Stimulated activated CD8-positive, alpha-beta memory T cell treated with anti-CD3 and anti-CD28 coated beads, Interleukin-7, amount 100 ng/mL, for 48 hours (primary cell): Measurements from ENCODE around the gene SGIP1.

Source experiments
- DNase-seq, 2 donors: peaks; one replicate each; pipeline ENCODE4 v3.0.0-alpha.2; 2020; ENCODE audit warnings: low read depth in 1 of 2; ENCODE audit errors: extremely low read depth in 1 of 2

Gene SGIP1

DNA sequence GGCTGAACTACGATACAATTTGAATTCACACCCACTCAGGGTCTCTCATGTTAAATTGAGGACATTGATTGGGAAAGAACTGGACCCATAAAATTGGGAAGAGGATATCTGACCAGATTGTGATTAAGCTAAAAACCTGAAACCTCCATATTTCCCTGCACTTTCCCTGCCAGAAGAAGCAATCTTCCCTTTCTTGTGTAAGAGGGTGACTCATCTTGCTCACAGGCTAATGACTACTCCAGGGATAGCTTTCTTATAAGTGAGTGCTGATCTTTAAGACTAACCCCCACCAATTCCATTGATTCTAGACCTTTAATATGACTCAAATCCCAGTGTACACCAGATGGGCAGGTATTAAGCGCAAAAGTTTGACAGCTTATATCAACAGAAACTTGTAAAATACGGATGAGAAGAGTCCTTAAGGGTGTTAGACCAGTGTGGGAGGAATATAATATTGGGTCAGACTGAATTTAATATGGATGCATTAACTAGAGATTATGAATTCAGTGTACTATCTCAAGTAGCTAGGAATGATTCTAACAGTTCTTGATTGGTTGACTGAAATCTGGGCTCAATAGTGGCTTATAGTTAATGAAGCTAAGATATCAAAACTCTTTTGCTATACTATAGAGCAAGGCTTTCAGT, 12.1 kb upstream of the SGIP1 start:
- no peak for DNase-seq

DNA sequence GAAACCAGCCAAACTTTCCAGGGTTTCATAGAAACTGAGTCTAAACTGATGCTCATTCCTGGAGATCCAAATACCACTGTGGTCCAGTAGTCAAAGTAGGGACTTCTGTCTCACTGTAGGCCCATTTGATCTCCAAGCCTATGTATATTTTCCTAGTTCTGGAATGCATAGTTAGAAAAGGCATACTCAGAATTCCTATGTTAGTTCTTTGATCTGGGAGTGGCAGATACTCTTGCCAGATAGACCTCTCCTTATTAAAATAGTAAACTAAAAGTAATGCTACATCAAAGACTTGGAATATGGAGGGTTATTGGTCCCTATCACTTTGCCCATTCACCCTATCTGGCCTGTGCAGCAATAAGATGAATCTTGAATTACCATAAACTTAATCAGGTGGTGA, 10.4 kb upstream of the SGIP1 start:
- DNase-seq, result no peak

DNA sequence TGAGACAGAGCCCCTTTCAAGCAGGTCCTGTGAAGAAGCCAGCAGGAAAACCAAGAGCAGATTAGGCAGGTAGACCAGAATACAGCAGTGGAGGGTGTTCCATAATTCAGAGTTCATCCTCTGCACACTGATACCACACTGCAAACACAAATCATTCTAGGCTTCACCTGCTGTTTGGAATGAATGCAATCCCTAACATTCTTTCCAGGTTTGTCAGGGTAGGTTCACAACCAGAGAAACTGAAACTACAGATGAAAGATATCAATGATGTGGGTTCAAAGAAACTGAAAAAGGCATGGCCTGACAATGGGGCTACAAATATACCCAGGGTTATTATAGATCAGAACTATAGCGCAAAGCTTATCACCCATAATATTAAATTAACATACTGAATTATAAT, 8.9 kb upstream of the SGIP1 start:
- DNase-seq, result no peak

DNA sequence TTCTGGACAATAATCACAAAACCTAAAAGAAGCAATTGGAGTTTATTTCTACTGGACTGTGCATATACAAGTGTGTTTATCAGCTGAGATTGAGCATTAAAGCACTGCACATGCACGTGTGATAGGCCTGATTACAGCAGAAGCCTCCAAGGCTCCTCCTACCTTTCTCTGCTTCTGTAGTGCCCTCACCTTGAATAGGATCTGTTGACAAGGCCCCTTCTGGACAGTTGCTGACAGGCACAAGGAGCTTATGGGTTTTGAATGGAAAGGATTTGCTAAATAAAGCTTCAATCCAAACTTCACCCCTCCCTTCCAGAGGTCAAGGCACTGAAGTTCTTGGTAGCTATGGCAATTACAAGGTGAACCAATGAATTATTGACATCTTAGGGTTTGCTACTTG, 7.9 kb upstream of the SGIP1 start:
- no peak for DNase-seq

DNA sequence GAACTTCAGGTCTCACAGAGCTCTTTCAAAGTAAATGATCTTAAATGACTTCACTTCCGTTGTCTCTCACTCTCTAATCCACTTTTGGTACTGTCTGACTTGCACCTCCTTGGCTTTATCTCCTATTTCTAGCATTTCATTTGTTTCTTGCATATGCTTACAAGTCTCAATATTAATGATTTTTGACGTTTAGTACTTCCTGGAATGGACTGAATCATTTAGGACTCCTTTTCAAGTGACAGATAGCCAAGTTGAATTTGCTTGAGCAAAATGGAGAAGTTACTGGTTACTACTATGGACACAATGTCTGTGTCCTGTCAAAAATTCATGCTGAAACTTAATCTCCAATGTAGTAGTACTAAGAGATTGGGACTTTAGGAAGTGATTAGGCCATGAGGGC, 7.0 kb upstream of the SGIP1 start:
- DNase-seq, result no peak

DNA sequence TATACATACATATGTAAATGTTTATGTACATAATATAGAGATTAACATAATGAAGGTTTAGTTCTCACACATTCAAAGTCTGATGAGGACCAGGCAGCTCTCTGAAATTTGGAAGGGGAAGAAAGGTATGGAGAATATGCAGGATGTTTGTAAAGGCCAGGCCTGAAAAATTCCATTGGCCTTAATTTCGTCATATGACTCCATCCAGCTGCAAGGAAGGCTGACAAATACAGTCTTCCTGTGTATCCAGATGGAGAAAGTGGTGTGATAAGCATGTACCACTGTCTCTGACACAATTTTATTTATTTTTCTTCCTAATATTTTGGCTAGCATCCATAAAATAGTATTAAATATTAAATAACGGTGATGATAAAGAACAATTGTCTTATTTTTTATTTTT, 6.3 kb upstream of the SGIP1 start:
- DNase-seq, result no peak

DNA sequence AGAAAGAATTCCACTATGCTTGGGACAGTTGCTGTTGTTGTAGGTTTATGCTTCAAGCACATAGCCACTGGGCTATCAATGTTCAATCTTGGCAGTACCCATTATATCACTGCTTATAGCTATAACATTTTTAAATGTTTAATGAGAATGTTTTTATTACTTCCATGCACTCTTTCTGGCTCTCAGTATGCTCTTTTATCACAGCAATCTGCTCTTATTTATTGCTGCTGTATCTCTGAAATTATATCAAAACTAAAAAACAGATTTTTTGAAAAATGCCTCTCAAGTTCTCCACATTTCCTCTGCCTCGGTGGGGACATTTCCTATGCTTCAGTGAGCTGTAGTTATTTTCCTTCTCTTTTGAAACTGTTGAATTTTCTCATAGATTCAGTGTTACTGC, 5.4 kb upstream of the SGIP1 start:
- DNase-seq, result no peak

DNA sequence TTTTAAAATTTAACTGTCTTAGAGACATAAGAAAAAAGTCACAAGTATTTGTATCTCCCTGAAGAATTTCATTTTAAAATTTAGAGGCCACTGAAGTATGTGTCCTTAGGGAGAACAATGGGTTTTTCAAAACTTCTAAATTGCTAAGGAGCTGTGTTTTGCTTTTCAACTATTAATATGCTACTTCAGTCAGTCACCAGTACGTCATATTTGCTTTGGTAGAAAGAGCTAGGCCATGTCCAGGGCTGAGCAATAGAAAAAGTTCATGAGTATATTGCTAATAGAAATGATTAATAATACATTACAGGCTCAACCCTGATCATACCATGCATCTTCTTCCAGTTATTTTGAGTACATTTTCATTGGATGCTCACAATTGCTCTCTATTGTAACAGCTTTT, 1.7 kb upstream of the SGIP1 start:
- DNase-seq, result no peak

DNA sequence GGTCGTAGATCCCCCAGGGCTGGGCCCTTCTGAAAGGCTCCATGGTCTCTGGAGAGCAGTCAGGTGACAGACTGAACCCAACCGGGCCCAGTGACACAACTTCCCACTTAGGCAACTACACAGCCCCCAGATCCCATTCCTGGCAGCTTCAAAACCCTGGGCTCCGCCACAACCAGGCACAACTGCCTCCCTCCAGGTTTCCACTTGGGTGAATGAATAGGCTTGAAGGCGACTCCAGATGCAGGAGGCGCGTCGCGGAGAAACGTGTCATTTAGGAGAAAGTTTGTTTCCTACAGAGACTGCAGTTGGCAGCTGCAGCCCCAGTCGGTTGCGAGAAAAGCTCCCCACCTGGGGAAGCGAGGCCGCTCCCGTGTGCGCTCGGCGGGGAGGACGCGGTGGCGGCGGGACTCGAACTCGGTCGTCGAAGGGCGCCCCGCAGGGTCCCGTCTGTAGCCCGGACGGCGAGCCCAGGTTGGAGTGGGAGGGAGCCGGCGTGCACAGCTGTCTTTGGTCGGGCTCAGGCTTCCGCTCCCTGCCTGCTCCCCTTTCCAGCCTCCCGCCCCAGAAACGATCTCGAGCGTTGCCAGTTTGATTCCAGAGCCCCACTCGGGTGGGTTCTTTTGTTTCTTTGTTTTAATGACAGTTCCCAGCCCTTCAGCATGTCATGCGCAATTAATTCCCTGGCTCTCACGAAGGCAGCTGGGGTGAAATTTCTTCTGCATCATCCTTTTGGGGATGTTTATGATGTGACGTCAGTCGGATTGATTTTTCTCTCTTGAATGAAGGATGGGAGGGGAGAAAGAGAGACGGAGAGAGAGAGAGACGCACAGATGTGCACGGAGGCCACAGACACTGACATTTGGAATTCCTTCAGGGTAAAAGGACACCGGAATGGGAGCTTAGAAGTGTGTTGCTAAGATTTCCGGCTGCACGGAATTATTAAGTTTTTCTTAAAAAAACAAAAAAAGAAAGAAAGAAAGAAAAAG, 862 bp upstream of the SGIP1 start:
- no peak for DNase-seq

DNA sequence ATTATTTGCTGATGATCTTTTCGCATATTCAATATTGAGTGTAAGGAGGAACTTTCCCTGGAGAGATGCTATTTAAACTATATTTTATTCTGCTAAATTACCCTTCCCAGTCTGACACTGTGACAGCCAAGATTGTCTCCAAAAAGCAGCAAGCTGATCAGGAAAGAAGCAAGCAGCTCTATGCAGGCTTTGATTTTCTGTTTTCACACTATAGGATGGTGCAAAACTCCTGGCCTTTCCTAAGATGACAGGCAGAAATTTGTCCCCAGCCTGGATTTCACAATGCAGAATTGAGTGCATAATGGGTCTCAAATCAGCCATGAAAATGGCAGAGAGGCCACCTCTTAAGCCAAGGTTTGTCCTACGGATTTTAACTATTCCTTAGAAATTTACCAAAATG, 1.1 kb downstream of the SGIP1 start:
- no peak for DNase-seq

DNA sequence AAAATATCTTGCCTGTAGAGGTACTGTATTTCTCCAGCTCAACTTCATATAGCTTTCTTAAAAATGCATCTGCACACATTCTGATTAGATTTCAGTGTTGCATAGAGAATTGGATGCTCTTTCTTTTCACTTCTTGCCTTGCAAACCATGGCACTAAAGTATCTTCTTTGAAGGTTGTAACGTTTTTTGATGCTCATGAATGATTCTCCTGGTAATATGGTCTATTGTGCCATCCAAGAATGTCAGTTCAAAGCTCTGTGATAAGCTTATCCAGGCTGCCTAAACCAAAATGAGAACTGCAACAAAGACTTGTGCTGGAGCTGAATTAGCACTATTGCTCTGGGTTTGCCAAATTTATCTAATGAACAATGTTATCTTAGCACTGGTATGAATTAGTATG, 1.9 kb downstream of the SGIP1 start:
- DNase-seq, result no peak

DNA sequence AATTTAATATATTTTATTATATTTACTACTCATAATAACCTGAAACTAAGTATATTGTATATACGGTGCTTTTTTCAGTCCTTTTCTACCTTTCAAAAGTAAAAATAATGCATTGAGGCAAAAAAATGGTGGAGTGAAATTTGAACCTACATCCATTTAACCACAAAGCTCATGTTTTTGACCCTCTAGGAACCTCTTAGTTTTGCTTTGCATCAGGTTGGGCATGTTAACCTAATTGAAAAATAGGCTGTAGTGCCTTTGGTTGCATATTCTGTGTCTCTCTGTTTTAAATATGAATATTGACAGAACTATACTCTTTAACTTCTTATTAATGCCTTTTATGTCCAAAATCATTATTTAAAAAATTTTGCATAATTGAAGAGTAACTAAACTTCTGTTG, 3.8 kb downstream of the SGIP1 start:
- no peak for DNase-seq

DNA sequence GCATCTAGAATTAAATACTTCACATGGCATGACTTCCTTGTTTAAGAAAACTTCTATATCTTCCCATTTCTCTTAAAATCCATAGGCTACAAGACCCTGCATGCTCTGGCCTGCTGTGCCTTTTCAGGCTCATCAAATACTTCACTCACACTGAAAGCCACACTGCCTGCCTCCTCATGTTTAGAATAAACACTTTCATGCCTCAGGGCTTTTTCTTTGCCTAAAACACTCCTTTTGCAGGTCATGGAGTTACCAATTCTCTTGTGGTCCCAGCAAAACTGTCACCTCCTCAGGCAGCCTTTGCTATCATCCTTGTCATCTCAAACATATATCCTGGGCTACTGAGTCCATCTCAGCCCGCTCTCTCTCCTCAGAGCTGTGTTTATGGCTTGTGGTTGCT, 5.5 kb downstream of the SGIP1 start:
- DNase-seq, result no peak

DNA sequence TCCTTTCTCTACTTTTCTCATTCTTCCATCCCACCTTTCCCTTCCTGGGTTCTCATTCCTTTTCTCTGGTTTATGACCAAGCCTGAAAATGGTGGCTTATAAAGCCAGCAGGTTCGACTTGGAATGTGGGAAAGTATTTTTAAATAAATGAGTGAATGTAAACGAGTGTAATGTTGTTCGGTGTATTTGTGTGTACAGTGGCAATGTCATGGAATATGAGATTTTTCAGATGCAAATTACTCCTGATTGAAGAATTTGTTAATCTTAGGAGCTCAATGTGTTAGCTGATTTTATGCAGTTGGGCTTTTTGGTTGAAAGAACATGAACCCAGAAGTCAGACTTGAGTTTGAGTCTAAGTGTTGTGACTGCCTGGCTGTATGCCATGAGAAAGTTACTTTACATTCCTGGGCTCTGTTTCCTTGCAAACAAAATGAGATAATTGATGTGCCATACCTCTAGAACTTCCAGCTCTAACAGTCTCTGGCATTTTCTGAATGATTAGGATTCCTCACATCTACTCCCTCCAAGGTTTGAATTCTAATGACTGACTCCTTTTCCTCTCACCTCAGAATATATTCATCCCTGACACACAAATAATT, 6.6 kb downstream of the SGIP1 start:
- DNase-seq, result no peak

DNA sequence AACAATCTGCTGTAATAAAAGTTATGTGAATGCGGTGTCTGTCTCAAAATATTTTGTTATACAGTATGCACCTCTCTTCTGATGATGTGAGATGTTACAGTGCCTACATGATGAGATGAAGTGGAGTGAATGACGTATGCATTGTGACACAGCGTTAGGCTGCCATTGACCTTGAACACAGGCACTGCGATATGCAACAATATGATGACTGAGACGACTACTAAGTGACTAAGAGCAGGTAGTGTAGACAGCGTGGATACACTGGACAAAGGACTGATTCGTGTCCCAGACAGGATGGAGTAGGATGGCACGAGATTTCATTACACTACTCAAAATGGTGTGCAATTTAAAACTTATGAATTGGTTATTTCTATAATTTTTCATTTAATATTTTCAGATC, 8.4 kb downstream of the SGIP1 start:
- no peak for DNase-seq

DNA sequence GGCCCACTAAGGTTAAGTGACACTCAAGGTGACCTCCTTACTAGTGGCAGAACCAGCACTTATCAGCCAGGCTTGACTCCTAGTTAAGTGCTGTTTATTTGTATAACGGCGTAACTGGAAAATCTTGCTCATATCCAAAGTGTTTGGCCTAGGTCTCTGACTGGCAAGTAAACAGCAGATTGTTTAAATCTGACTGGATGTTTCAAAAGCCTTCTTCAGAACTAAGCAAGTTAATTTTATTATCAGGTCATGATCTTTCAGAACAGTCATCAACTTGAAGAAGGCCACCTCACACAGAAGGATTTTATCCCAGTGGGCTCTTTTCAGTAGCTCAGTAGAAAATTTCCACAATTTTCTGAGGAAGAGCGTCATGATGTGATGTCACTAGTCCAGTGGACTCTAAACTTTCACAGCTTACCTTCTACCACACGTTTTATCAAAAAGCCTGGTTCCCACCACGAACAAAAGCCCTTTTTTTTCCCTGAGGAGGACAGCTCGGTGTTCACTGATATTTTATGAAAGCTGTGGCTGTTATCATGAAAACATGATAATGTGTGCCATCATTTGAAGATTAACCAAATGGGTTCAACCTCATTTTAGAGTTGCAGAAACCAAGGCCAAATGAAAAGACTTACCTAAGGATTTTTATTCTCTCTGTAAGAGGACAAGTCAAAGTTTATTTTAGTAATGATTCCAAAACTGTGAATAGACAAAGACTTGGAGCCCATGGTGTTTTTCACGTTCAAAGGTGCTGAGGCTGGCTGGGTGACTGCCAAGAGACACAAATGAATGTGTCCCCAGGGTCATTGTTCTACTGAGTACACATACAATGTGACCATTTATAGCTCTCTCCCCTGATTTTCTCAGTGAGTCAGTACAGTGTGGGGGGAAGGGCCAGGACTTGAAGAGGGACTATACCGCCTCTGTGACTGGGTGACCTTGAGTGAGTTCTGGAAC, 9.1 kb downstream of the SGIP1 start:
- DNase-seq, result no peak

DNA sequence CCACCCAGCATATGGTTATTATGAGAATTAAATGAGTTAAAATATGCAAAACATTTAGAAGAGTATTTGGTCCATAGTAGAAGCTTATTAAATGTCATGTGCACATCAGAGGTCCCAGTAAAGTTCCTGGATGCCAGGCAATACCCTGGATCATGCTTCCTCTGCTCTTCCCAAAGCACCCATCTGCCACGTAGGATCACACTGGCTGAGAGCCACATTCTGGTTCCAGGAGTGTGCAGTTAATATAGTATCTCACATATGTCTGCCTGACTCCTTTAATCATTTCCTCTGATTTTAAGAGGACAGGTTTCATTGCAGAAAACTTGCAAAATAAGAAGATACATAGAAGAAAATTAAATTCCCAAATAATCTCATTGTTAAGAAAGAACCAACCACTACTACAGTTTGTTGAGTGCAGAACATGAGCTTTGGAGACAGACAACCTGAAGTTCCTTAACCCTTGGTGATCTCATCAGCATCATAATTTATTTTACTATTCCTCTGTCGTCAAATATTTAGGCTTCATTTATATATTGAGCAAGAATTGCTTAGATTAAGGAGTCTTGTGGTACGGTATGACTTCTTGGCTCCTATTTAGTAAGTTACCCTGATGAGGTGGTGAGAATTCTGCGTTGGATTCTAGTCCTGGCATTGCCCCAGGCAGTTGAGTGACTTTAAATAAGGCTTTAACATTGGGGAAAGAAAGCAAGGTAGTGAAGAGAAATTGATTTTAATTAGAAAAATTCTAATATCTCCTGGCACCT, 12.3 kb downstream of the SGIP1 start:
- no peak for DNase-seq

DNA sequence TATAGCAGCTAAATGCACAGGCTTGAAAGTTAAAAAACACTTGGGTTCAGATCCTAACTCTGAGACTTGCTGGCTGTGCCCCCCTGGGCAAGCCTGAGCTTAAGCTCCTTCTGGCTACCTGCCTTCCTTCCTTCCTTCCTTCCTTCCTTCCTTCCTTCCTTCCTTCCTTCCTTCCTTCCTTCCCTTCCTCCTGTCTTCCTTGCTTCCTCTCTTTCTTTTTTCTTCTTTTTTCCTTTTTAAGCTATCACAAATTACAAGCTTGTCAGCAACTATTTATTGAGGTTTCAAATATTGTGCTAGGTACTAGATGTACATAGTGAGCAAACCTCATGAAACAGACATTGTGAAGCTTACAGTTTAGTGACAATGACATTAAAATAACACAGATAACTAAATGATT, 15.1 kb downstream of the SGIP1 start:
- DNase-seq, result no peak

DNA sequence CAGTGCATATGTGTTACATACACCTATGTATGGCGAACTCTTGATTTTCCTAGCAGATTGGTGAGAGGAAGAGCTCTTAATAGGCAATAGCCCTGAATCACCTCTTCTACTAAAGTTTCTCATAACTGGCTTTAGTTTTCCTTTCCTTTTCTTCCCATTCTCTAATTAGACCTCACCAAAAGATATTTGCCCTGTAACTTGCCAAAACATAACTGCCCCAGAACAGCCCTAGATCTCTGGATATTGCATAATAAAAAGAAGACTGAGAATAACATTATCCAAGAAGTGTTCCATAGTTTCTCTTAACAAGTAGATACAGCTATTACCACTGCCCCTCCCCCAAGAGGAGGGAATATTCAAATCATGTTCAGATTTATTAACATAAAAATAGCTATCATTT, 16.3 kb downstream of the SGIP1 start:
- no peak for DNase-seq

DNA sequence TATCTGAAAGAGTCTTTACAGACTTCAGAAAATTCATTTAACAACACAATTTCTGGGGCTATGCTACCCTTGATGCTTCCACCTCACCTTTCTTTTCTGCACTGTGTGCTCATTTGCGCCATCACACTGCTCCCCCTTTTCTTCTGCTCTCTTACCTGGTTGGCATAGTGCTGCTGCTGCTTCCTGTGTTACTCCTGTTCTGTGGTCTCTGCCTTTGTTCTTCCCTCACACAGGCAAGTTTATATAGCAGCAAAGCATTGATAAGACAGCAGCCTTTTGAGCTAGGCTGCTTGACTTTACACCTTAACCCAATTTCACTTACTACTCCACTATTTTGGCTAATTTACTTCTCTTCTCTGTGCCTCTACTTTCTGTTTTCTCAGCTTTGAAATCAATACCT, 18.3 kb downstream of the SGIP1 start:
- no peak for DNase-seq
